Measurements from ENCODE around the gene DOCK2.
"Not testable (repeated sequence)": the region's sequence is repeated elsewhere in the genome, so short reads cannot be mapped to it uniquely, and the experiment has no call there.

DOCK2 gene

DNA sequence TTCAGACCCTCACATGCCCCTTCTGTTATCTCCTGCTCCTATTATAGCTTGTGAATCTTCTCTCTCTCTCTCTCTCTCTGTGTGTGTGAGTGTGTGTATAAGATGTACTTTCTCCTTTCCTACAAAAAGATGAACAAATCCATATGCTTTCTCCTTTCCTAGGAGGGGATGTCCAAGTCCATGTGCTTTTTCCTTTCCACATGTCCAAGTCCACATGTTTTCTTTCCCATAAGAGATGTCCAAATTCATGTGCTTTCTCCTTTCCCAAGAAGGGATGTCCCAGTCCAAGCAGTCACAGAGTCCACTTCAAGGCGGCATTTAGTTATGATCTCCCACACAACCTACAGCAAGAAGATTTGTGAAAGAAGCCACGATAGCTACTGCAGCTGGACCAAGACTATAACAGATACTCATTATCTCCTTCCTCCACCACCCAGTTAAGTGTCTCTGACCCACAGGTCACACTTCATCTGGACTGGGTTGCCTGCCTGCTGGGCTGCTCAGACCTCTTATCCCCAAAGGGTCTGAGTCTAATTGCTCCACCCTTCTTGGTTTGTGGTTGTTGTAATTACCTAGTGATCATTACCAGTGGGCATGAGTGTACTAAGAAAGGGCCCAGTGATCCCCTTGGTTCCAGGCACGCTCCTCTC lies 450.2 kb downstream of the DOCK2 start:
- DNase-seq (ENCODE audit: low spot score) = no peak

DNA sequence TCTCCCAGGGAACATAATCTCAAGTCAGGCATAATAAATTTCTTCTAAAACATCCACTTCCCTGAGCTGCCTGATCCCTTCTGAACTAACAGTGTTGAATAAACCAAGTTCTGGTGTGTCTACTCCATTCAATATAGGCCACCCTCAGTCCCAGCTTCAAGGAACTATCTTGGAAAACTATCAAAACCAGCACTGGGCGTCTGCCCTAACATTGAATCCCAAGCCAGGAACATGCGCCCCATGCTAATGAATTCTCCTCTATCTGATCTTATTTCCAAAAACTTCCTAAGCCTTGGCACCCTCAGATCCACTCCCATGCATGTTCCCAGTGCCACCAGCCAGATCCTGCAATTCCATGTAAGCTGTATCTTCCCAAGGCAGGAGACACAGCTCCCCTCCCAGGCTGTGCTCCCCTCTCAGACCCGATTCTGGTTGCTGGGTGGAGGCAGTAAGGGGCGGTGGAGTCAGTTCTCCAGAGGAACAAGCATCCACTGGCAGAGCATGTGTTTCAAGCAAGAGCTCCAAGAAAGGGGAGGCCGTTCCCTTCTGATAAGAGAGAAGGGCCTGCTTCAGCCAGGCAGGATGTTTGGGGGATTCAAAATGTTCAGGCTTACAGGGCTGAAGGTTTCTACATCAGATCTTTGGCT lies 455.5 kb downstream of the DOCK2 start:
- DNase-seq (ENCODE audit: low spot score) = no peak

DNA sequence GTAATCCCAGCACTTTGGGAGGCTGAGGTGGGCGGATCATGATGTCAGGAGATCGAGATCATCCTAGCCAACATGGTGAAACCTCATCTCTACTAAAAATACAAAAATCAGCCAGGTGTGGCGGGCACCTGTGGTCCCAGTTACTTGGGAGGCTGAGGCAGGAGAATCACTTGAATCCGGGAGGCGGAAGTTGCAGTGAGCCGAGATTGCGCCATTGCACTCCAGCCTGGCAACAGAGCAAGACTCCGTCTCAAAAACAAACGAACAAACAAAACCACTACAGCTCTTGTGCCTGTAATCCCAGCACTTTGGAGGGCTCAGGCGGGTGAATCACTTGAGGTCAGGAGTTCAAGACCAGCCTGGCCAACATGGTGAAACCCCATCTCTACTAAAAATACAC lies 457.3 kb downstream of the DOCK2 start:
- not testable (repeated sequence) for DNase-seq (ENCODE audit: low spot score)

DNA sequence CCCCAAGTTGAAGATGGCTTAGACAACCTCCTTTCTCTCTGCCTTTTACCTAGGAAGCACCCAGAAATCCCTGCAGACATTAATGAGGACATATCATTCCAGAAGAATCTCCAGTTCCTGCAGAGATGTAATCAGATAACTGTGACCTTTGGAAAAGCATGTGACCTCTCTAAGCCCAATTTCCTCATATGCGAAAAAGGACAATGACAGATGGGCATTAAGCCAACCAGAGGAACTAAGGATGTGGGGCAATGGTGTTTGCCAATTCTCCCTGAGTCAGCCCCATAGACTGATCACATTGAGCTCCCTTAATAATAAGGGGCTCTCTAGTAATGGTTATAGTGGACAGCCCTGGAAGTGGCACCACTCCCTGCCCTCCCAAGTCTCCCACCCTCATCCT lies 458.6 kb downstream of the DOCK2 start:
- DNase-seq (ENCODE audit: low spot score) = no peak

DNA sequence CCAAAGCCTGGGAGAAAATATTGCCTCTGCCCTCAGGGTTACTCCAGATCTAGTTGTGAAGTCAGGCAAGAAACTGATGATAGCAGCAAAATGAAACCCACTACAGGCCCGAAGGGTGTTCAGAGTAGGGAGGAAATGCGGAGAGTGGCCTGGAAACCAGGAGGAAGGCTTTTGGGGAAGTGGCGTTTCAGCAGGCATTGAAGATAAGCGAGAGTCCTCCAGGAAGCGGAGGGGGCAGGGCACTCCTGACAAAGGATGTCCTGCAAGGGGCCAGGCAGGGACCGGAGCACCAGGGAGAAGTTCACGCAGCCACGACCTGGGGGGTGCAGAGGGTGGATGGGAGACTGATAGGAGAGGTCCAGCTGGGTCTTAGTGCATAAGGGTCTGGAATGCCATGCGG lies 460.9 kb downstream of the DOCK2 start:
- DNase-seq (ENCODE audit: low spot score) = no peak

DNA sequence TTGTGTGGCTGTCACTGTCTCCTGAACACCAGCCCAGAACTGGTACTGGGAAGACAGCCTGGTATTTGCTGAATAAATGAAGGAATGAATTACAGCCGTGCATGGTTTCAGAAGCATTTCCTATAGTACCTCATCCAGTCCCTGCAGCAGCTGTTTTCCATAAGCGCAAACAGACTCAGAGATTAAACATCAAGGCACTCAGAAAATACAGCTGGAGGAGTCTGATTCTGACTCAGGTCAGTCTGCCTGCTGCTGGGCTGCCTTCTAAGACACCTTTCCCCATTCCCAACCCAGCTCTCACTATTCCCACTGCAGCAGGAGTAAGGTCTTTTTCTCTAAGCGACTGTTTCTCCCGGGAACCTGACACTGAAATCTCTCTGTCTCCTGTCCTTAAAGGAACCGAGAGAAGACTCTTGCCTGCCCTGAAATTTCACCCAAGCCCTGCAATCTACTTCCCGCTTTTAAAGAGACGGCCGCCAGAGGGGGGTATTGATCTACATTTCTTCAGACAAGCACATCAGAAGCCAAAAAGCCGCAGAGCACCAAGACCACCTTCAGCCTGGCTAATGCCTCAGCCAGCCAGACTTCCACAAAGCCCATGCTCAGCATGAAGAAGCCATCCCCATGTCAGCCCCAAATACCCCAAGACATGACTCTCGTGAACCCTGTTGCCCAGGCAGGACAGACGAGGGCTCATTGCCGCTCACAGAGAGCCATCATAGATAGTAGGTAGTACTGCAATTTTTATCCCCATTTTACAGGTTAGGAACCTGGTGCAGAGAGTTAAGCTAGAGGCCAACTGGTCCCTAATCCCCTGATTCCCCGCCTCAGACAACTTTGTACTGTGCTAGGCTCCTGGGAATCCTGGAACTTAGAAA lies 463.2 kb downstream of the DOCK2 start:
- DNase-seq (ENCODE audit: low spot score) = peak; percentile 83

DNA sequence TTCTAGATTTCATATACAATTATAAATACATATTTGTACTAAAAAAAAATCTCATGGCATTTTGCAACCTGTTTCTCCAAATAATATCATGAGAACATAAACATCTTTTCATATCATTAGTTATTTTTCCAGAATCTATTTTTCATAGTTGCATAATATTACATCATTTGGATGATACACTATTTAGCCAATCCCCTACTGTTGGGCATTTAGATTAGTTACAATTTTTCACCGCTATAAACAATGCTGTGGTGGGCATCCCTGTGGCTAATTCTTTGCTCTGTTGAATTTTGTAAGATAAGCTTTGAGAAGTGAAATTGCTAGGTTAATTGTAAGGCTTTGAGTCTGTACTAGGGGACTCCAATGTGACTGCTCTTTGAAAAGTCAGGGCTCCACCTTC lies 466.4 kb downstream of the DOCK2 start:
- DNase-seq (ENCODE audit: low spot score) = no peak

DNA sequence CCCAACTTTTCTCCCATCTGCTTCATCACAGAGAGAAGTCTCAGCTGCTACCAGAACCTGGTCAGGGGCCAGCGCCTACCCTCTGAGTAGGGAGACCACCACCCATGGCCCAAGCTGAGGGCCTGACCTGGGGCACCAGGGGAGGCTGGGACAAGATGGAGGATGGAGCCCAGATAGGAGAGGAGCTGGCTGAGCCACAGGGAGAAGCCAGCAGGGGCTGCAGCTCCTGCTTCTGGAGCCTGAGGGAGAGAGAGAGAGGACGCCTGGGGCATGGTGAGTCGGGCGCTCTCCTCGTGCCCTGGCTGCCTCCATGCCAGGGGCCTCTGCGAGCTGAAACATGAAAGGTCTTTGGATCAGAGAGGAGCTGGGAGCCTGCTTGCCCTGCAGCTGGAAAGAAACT lies 467.2 kb downstream of the DOCK2 start:
- DNase-seq (ENCODE audit: low spot score) = no peak

DNA sequence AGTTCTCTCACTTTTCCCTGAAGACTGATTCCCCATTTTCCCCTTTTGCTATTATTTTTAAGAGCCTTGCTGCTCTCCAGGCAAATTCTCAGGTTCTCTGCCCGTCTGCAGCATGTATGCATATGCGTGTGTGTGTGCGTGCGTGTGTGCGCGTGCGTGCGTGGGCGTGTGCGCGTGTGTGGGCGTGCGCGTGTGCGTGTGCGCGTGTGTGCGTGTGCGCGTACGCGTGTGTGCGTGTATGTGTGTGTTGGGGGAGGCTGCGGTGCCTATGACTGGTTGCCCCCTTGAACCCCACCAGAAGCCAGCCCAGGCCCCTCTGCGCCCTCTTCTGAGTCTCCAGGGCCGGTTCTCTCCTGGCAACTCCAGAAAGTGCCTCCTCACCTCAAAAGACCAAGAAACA lies 467.6 kb downstream of the DOCK2 start:
- DNase-seq (ENCODE audit: low spot score) = no peak

DNA sequence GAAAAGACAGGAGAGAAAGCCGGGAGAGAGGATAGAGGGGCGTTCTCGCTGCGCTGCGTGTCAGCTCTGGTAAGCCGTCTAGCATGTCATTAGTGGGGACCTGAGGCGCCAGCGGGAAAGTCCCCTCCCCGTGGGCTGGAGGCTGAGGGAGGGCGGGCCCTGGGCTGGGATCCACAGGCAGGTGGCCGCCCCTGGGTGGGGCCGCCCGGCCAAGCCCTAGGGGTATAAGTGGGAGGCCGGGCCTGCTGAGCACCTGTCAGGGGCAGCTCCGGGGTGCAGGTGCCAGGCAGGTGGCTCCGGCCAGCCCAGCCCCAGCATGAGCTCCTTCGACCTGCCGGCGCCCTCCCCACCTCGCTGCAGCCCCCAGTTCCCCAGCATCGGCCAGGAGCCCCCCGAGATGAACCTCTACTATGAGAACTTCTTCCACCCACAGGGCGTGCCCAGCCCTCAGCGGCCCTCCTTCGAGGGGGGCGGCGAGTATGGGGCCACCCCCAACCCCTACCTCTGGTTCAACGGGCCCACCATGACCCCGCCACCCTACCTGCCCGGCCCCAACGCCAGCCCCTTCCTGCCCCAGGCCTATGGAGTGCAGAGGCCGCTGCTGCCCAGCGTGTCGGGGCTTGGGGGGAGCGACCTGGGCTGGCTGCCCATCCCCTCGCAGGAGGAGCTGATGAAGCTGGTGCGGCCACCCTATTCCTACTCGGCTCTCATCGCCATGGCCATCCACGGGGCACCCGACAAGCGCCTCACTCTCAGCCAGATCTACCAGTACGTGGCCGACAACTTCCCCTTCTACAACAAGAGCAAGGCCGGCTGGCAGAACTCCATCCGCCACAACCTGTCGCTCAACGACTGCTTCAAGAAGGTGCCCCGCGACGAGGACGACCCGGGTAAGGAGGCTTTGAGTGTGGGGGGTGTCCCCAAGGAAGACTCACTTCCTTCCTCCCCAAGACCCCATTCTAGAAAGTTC lies 468.9 kb downstream of the DOCK2 start, which contains the start of gene FOXI1:
TSS of gene FOXI1 (plus strand) at position 256 of the 970 bp plus-strand sequence. CDS start at position 317, 61 bp downstream.
- DNase-seq (ENCODE audit: low spot score) = no peak

DNA sequence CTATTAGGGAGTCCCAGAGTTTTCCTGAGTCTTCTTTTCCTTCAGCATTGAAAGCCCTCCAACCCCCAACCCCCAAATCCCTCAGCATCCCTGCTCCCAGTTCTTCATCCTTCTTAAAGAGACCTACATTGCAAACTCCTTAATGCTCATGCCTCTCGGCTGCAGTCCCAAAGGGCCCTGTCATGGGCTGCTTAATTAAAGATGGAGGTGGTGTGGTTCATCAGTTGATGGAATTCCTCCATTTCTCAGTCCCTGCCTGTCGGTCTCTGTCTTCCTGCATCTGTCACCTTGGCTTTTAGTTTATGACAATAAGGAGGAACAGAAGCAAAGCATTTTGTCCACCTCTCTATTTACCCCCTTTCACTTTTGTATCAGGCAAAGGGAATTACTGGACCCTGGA lies 470.6 kb downstream of the DOCK2 start:
- DNase-seq (ENCODE audit: low spot score) = no peak

DNA sequence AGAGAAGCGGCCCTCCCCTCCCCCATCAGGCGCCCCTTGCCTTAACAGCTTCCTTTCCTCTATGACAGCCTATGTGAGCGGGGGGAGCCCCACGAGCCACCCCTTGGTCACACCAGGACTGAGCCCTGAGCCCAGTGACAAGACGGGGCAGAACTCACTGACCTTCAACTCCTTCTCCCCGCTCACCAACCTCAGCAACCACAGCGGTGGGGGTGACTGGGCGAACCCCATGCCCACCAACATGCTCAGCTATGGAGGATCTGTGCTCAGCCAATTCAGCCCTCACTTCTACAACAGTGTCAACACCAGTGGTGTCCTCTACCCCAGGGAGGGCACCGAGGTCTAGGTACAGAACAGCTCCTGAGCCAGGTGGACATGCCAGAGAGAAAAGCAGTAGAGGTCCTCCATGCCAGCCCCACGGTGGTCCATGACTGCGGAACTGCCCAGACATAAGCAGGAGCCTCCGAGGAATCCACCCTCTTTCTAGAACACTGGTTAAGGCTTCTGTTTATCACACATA lies 471.3 kb downstream of the DOCK2 start:
- DNase-seq (ENCODE audit: low spot score) = no peak

DNA sequence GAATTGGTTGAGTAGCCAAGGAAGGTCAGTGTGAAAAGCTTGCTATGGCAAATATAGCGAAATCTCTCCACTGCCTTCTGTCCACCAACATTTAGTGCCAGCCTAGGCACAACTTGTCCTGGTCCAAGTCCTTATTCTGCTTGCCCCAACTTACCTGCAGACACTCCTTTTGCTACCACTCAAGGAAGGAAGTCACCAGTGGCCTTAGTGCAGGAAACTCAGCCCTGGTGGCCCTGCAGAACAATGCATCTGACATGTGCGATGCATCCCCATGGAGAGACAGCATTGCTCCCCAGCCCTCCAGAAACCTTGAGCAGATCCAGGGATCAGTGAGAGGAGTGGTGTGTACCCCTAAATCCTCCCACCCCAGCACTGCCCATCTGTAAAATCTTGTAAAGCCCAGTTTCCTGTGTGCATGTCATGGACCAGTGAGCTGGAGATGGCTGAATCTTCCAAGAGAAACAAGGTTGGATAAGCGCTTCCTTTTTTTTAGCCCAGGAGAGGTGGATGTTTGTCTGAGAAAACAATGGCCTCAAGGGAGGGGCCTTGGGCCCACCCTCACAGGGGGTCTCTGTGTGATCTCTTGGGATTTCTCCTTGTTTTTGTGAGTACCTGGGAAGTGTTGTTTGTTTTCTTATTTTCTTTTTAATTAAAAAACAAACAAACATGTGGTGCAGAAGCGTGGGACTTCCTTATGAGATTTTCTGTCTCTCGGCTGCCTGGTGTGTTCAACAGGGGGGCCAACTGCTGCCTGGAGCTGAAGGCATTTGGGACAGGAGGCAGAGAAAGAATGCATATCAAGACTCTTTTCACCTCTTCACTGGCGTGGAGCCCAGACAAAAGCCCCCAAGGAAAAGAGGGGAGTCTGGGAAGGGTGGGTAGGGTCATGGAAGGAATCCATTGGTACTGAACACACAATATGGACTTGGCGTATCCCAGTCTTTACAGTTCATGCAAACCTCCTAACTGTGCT lies 472.3 kb downstream of the DOCK2 start:
- no peak for DNase-seq (ENCODE audit: low spot score)

DNA sequence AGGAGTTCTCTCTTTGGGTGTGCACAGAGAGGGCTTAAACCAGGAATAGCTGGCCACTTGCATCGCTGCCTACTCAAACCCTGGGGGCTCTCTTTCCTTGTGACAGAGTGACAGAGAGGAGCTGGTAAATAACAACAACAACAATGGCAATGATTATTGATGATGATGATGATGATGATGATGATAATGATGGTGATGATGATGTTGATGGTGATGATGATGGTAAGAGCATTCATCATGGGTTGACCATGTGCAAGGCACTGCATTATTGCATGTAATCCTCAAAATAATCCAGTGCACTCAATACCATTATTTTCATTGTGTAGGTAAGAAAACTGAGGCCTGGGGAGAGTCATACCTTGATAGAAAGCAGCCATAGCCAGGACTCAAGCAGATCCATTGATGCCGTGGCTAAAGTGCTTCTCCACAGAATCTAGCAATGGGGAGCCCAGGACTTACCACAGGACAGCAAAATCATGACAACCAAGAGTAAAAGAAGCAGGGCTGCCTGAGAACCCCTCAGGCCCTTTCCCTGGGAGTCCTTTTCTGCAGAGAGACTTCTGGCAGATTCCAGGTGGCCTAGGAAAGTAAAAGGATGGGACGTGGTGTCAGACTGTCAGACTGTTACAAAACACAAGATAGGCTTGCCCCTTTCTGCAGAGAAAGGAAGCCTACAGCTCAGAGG lies 473.5 kb downstream of the DOCK2 start:
- DNase-seq (ENCODE audit: low spot score) = no peak

DNA sequence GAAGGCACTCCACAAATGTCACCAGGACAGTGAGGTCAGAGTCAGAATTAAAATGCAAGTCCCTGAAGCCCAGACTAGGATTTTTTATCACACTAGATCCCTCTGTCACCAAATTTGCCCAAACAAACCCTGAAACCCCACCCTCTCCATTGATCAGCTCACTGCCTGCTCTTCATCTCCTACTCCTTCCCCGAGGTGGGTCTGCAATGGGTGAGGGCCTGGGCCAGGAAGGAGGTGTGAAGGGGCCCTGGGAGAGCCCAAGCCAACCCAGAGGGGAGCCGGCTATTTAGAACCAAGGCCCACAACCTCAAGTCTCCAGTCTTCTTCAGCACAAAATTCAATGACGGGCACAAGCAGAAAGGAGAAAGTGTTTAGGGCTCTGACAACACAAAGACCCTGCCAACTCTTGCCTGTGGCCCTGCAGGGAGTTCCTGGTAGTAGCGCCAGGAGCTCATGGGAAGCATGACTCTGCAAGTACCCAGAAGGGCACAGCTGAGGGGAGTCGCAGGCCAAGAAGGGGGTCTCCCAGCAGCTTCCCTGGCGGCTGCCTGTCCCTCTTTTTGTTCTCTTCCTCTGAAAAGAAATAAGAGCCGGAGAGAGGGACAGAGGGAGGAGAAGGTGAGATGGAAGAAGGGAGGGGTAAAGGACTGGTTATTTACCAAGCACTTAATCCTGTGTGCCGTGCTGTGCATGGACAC lies 474.2 kb downstream of the DOCK2 start:
- no peak for DNase-seq (ENCODE audit: low spot score)

DNA sequence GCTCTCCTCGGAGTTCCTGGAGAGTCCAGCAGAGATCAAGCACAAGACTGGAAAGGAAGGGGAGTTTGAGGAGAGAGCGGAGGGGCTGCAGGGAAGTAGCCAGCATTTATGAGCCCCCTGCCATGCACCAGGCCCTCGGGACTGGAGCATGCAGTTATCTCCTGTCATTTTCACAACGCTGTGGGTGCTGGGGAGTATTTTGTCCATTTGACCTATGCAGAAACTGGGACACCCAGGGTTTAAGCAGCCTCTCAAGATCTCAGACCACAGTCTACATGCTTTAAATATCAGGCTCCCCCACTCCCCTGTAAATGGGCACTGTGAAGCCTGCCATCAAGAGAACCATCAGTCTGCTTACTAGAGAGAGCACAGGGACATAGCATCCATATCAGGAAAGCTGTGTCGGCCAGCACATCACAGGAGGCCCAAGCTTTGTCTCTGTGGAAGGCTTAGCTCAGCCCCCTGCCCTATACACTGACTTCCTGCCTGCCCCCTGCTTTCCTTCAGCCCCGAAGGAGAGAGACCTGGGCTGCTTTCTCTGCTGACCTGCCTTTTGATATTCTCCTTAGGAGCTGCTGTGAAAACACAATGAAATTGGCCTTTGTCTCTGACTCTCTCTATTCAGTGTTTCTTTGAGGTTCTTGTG lies 475.9 kb downstream of the DOCK2 start:
- no peak for DNase-seq (ENCODE audit: low spot score)

DNA sequence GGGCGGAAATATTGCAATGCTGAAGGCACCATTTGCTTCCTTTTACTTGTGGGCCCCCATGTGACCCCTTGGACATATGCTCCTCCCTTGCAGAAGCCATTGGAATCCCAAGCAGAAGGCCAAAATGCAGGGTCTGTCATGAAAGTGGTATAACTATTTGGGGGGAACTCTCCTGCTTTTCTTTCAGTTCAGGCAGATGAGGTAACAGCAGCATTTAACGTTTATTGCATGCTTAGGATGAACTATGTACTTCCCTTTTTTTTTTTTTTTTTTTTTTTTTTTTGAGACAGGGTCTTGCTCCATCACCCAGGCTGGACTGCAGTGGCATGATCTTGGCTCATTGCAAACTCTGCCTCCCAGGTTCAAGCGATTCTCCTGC lies 476.4 kb downstream of the DOCK2 start:
- no peak for DNase-seq (ENCODE audit: low spot score)

DNA sequence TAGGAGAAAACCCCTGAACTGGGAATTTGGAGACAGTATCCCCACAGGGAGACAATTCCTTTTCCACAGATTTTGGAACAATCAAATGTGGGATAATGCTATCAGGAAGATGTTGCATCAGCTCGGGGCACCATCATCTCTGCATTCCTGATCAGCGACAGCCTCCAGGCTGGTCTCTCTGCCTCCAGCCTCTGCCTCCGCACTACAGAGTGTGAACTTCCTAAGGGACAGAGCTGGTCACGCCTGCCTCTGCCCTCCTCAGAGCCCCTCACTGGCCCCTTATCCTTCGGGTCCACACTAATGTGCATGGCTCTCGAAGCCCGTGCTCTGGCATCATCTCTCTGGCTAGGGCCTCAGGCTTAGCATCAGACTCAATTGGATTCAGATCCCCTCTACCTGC lies 477.2 kb downstream of the DOCK2 start:
- DNase-seq (ENCODE audit: low spot score) = no peak
